Body of pancreas (tissue), 4 donors: ENCODE data around the gene RBM20. TPM values are rescaled to one million over a fixed set of nuclear protein-coding genes. Genes with fewer than 3 reads are reported as not detected.

ENCODE experiments used
- ATAC-seq: fragments of 150-250 bp; one replicate; pipeline ENCODE4 v1.9.1; 2016
- DNase-seq, 4 donors: peaks; one replicate each; pipeline ENCODE4 v3.0.0-alpha.2; 2019
- H3K27ac ChIP-seq, 4 donors: fragments of 200-600 bp; sonication (generic); 1 replicate in 3 of 4; 2 replicates in 1 of 4; pipeline versions ENCODE4 v1.5.1 to v1.6.1; 2016 to 2019; ENCODE audit warnings: mild to moderate bottlenecking in 1 of 4, mixed read lengths in 1 of 4, moderate library complexity in 1 of 4
- H3K27me3 ChIP-seq, 2 donors: fragments of 200-600 bp; sonication (generic); one replicate each; pipeline ENCODE4 v1.6.0; 2016; ENCODE audit warnings: mild to moderate bottlenecking in 1 of 2
- H3K36me3 ChIP-seq, 2 donors: fragments of 200-600 bp; sonication (generic); replicated peaks in 1 of 2; 2 replicates each; pipeline ENCODE4 v1.5.1; 2016; ENCODE audit warnings: low read depth in 2 of 2; ENCODE audit not compliant: insufficient read depth in 1 of 2
- H3K4me1 ChIP-seq: fragments of 200-600 bp; sonication (generic); one replicate; pipeline ENCODE4 v1.6.0; 2016
- H3K4me3 ChIP-seq, 2 donors: fragments of 200-600 bp; sonication (generic); 1 replicate in 1 of 2; 2 replicates in 1 of 2; pipeline ENCODE4 v1.5.1; 2016 to 2019
- H3K9me3 ChIP-seq, 3 donors: fragments of 200-600 bp; sonication (generic); 1 replicate in 2 of 3; 2 replicates in 1 of 3; pipeline ENCODE4 v1.5.1; 2016
- POLR2A ChIP-seq, 3 donors: fragments of 450-650 bp; IDR thresholded peaks; one replicate each; pipeline ENCODE4 v1.6.1; 2016; ENCODE audit warnings: antibody characterized with exemption in 3 of 3, mild to moderate bottlenecking in 2 of 3
- WGBS, 2 donors: methylation state at CpG; one replicate each; pipeline ENCODE4 v1.1.5; 2017; 5-methylcytosine and 5-hydroxymethylcytosine counted together
- intact Hi-C: fragments of 100-400 bp; cut with DNase I; formaldehyde crosslinking; loops from one replicate; pipeline ENCODE4 v1.15.1; 2023
- total RNA-seq, 2 donors: library from RNA; depleted of rRNA; stranded (reverse); fragments of >200 nt; gene quantifications; one replicate each; pipeline ENCODE4 v1.1.0, GENCODE V29; 2016
- TF ChIP-seq, protein P1 (sequence below), 7 experiments: fragments of 450-650 bp in 4 of 7; fragments of 200-600 bp in 3 of 7; sonication (generic) in 3 of 7; IDR thresholded peaks; one replicate each; pipeline ENCODE4 v1.5.1; 2016 to 2019; ENCODE audit warnings: antibody characterized with exemption in 7 of 7

The RBM20 gene
- total RNA-seq, 2 donors from 2014 or later: 14.5 to 39.4 TPM

DNA sequence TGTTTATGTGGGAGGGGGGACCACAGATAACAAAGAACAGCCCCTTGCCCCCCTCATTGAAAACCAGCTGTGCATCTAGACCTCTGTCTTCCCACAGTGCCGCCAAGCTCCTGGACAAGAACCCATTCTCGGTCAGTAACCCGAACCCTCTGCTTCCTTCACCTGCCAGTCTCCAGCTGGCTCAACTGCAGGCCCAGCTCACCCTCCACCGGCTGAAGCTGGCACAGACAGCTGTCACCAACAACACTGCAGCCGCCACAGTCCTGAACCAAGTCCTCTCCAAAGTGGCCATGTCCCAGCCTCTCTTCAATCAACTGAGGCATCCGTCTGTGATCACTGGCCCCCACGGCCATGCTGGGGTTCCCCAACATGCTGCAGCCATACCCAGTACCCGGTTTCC, 136.6 kb downstream of the RBM20 start:
- TF ChIP-seq POLR2A (IDR thresholded peaks at IDR 0.05): no peak
- TF ChIP-seq, protein P1, sequence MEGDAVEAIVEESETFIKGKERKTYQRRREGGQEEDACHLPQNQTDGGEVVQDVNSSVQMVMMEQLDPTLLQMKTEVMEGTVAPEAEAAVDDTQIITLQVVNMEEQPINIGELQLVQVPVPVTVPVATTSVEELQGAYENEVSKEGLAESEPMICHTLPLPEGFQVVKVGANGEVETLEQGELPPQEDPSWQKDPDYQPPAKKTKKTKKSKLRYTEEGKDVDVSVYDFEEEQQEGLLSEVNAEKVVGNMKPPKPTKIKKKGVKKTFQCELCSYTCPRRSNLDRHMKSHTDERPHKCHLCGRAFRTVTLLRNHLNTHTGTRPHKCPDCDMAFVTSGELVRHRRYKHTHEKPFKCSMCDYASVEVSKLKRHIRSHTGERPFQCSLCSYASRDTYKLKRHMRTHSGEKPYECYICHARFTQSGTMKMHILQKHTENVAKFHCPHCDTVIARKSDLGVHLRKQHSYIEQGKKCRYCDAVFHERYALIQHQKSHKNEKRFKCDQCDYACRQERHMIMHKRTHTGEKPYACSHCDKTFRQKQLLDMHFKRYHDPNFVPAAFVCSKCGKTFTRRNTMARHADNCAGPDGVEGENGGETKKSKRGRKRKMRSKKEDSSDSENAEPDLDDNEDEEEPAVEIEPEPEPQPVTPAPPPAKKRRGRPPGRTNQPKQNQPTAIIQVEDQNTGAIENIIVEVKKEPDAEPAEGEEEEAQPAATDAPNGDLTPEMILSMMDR (IDR thresholded peaks at IDR 0.05): no peak
- no peak for ATAC-seq
- 83 to 86% methylated on average over 7 to 8 of the region's 8 CpGs for WGBS, 2 donors

DNA sequence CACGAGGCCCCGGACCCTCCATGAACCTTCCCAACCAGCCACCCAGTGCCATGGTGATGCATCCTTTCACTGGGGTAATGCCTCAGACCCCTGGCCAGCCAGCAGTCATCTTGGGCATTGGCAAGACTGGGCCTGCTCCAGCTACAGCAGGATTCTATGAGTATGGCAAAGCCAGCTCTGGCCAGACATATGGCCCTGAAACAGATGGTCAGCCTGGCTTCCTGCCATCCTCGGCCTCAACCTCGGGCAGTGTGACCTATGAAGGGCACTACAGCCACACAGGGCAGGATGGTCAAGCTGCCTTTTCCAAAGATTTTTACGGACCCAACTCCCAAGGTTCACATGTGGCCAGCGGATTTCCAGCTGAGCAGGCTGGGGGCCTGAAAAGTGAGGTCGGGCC, 137.0 kb downstream of the RBM20 start:
- 87 to 100% methylated on average over 3 to 7 of the region's 7 CpGs for WGBS, 2 donors
- TF ChIP-seq, protein P1 (IDR thresholded peaks at IDR 0.05): no peak
- no peak for TF ChIP-seq POLR2A (IDR thresholded peaks at IDR 0.05)
- Histone ChIP-seq H3K27ac (no peak overlapping the region), H3K36me3 (no peaks in the 10 kb centered on the region), H3K9me3 (no peaks in the 10 kb centered on the region), H3K4me1 (peaks cover 24% of the 10 kb centered on the region), H3K27me3 (no peaks in the 10 kb centered on the region), H3K4me3 (no peak overlapping the region)
- DNase-seq: no peak
- intact Hi-C loops: no loop called here
- no peak for ATAC-seq

More for the DNA sequence above, 136.6 kb downstream of the RBM20 start:
- Histone ChIP-seq H3K27ac (no peak overlapping the region), H3K4me1 (peaks cover 19% of the 10 kb centered on the region), H3K4me3 (no peak overlapping the region), H3K27me3 (no peaks in the 10 kb centered on the region), H3K36me3 (no peaks in the 10 kb centered on the region), H3K9me3 (no peaks in the 10 kb centered on the region)
- intact Hi-C loops: no loop called here
- peak in 1 of 4 donors; percentile 21 for DNase-seq

DNA sequence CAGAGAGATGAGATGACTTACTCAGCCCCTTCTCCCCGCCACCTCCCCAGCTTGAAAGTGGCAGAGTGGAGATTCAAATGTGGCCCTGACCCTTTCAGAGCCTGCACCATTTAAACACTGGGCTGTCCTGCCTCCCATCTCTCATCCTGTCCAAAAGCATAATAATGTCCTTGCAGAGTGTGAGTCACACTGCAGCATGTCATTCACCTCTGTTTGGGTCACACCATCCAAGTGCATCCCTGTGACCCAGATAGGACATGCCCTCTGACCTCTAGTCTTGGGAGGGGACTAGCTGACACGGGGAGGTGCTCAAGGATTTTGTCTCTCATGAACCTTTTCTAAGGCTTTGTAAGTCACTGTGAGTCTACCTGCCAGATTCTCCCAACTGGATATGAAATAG, 138.5 kb downstream of the RBM20 start:
- intact Hi-C loops: no loop called here
- ATAC-seq (no peak), DNase-seq (no peak)
- H3K36me3 ChIP-seq: no peaks in the 10 kb centered on the region
- 92 to 97% methylated on average over 2 of the region's 2 CpGs for WGBS, 2 donors
- H3K27me3 ChIP-seq: no peaks in the 10 kb centered on the region
- no peak overlapping the region for H3K4me3 ChIP-seq
- no peaks in the 10 kb centered on the region for H3K9me3 ChIP-seq
- no peak overlapping the region for H3K27ac ChIP-seq
- no peak for TF ChIP-seq POLR2A (IDR thresholded peaks at IDR 0.05)
- TF ChIP-seq, protein P1 (IDR thresholded peaks at IDR 0.05): no peak
- H3K4me1 ChIP-seq: peaks cover 33% of the 10 kb centered on the region

DNA sequence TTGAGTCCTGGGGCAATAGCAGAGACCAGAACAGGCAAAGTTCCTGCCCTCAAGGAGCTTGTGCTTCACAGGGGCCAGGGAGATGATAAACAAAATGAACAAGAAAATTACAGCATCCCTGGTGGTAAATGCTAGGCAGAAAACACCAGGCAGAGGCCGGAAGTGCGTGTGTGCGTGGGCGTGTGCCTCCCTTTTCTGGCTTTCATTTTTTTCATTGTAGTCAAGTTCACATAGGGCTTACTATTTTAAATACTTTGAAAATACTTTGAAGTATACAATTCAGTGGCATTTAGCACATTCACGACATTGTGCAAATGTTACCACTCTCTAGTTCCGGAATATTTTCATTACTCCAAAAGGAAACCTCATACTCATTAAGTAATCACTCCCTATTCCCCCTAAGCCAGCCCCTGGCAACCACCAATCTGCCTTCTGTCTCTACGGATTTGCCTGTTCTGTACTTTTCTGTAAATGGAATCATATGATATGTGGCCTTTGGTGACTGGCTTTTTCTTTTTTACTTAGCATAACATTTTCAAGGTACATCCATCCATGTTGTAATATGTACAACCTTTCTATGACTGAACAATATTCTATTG, 139.5 kb downstream of the RBM20 start:
- H3K9me3 ChIP-seq: no peaks in the 10 kb centered on the region
- no peaks in the 10 kb centered on the region for H3K27me3 ChIP-seq
- peaks cover 43% of the 10 kb centered on the region for H3K4me1 ChIP-seq
- intact Hi-C loops: no loop called here
- H3K27ac ChIP-seq: peak overlapping the region; percentile 60 to 70 (median 64)
- H3K36me3 ChIP-seq: no peaks in the 10 kb centered on the region
- H3K4me3 ChIP-seq: no peak overlapping the region
- WGBS, 2 donors: 75 to 78% methylated on average over 7 of the region's 7 CpGs
- TF ChIP-seq POLR2A (IDR thresholded peaks at IDR 0.05): no peak
- TF ChIP-seq, protein P1 (IDR thresholded peaks at IDR 0.05): no peak
- ATAC-seq (peak; percentile 5), DNase-seq (peak in 1 of 4 donors; percentile 37)

DNA sequence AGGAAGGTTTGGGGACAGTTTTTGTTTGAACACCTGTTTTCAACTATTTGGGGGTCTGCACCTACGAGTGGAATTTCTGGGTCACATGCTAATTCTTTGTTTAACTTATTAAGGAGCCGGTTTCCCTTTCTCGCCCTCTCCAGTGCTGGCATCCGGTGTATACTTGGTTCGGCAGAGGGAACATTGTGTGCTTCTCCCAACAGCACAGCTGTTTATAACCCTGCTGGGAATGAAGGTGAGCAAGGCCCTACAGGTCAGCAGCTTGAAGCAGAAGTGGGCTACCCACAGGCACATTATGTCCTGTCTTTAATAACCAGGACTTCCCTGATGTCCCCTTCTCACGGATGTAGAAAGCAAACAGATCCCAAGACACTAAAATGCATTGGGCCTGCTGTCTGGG, 140.1 kb downstream of the RBM20 start:
- Histone ChIP-seq H3K36me3 (no peaks in the 10 kb centered on the region), H3K4me3 (no peak overlapping the region), H3K4me1 (peaks cover 48% of the 10 kb centered on the region), H3K27ac (peak overlapping the region; percentile 60 to 70 (median 64)), H3K27me3 (no peaks in the 10 kb centered on the region), H3K9me3 (no peaks in the 10 kb centered on the region)
- TF ChIP-seq, protein P1 (IDR thresholded peaks at IDR 0.05): peak in 1 of 7 experiments; percentile 3
- TF ChIP-seq POLR2A (IDR thresholded peaks at IDR 0.05): no peak
- peak; percentile 48 to 76 (median 73) for DNase-seq
- intact Hi-C loops: no loop called here
- ATAC-seq: peak; percentile 87
- WGBS, 2 donors: 30 to 35% methylated on average over 6 of the region's 6 CpGs
